Stimulated activated CD4-positive, alpha-beta T cell treated with anti-CD3 and anti-CD28 coated beads, TNF-alpha, amount 100 ng/mL, for 4 hours (primary cell): ENCODE measurements around the gene PIGV.
"Not testable (repeated sequence)": the region's sequence is repeated elsewhere in the genome, so short reads cannot be mapped to it uniquely, and the experiment has no call there.

Source experiments
- DNase-seq, 3 experiments: peaks; one replicate each; pipeline ENCODE4 v3.0.0-alpha.2; 2020; ENCODE audit warnings: low read depth in 3 of 3

PIGV gene

GRCh38 chr1:26832249-26832960, 44.7 kb downstream of the PIGV start:
- DNase-seq = no peak

GRCh38 chr1:26833432-26834405, 46.0 kb downstream of the PIGV start:
- DNase-seq = peak; percentile 52 to 86 (median 66)

- not testable (repeated sequence) for DNase-seq
Observed at GRCh38 chr1:26837665-26838064, 49.9 kb downstream of the PIGV start.

GRCh38 chr1:26838474-26839338, 51.0 kb downstream of the PIGV start:
- peak in 1 of 3 experiments; percentile 34 for DNase-seq

- no peak for DNase-seq
Observed at GRCh38 chr1:26839339-26839722, 51.6 kb downstream of the PIGV start.

- no peak for DNase-seq
Observed at GRCh38 chr1:26839779-26840178, 52.0 kb downstream of the PIGV start.

- no peak for DNase-seq
Observed at GRCh38 chr1:26844424-26845196, 56.9 kb downstream of the PIGV start.

- not testable (repeated sequence) for DNase-seq
Observed at GRCh38 chr1:26847826-26848225, 60.1 kb downstream of the PIGV start.
